Activated CD8-positive, alpha-beta T cell treated with anti-CD3 and anti-CD28 coated beads, Interleukin-2, amount 10 ng/mL, durations not matched to agents 7 days and 5 days (primary cell): ENCODE data around the gene RNF41. TPM values are rescaled to one million over a fixed set of nuclear protein-coding genes. Genes with fewer than 3 reads are reported as not detected.

Source experiments
- ATAC-seq: fragments of 150-1000 bp; cut with Tn5 transposase; one replicate; pipeline ENCODE4 v1.10.0; 2021; ENCODE audit warnings: moderate library complexity
- CTCF ChIA-PET: fragments of 350-600 bp; sonication (Branson Sonifier 250); formaldehyde crosslinking; loops from one replicate; lab custom pipeline; 2021; ENCODE audit warnings: antibody characterized with exemption; lab: Charles Lee
- POLR2A ChIA-PET: fragments of 350-600 bp; sonication (Branson Sonifier 250); formaldehyde crosslinking; loops from one replicate; lab custom pipeline; 2021; ENCODE audit warnings: antibody characterized with exemption; lab: Charles Lee
- DNase-seq: peaks from one replicate; pipeline ENCODE4 v3.0.0-alpha.2; 2020
- H3K27ac Mint-ChIP-seq: one replicate; pipeline ENCODE4 v1.8.0; 2021; ENCODE audit warnings: mild to moderate bottlenecking, mixed read lengths
- H3K27me3 Mint-ChIP-seq: one replicate; pipeline ENCODE4 v1.8.0; 2021; ENCODE audit warnings: low read depth, mixed read lengths
- H3K36me3 Mint-ChIP-seq: one replicate; pipeline ENCODE4 v1.8.0; 2021; ENCODE audit warnings: low read depth, mixed read lengths
- H3K4me1 Mint-ChIP-seq: one replicate; pipeline ENCODE4 v1.8.0; 2021; ENCODE audit warnings: low read depth, mixed read lengths
- H3K4me3 Mint-ChIP-seq: one replicate; pipeline ENCODE4 v1.8.0; 2021; ENCODE audit warnings: mild to moderate bottlenecking, mixed read lengths
- H3K9me3 Mint-ChIP-seq: one replicate; pipeline ENCODE4 v1.8.0; 2022; ENCODE audit warnings: mixed read lengths; ENCODE audit not compliant: insufficient read depth
- total RNA-seq, 2 experiments: library from RNA; stranded (reverse); gene quantifications; one replicate each; pipeline ENCODE4 v1.2.3, GENCODE V29; 2021

Gene RNF41
- total RNA-seq, 2 experiments from 2014 or later: 27.9 to 32.9 TPM

GRCh38 chr12:56152756-56153677 is 68.7 kb downstream of the RNF41 start:
- Mint-ChIP-seq H3K27ac (peak overlapping the region; percentile 99), H3K4me1 (peaks cover 62% of the 10 kb centered on the region), H3K4me3 (peak overlapping the region; percentile 92), H3K36me3 (peaks cover 25% of the 10 kb centered on the region), H3K27me3 (no peaks in the 10 kb centered on the region), H3K9me3 (no peaks in the 10 kb centered on the region)
- ChIA-PET POLR2A (interaction anchor here (0.5 to 2.9 kb wide), 5 partner anchors 14 to 71 kb away, joined by 3 to 17 read pairs (median 6); partner anchors contain the start of gene ZC3H10), CTCF (no interaction called here)
- no peak for DNase-seq
- ATAC-seq: no peak

Other genes starting within 250 kb of the RNF41 start
- 10 to 100 TPM; 51.9 to 52.9 TPM for gene RAB5B, start 247.8 kb downstream of the RNF41 start, total RNA-seq
- gene SUOX, start 224.6 kb downstream of the RNF41 start, total RNA-seq: 1 to 10 TPM; 5.8 to 6.8 TPM
- gene IKZF4, start 200.9 kb downstream of the RNF41 start, total RNA-seq: 10 to 100 TPM; 19.9 to 20.7 TPM
- 10 to 100 TPM; 25.2 to 27.2 TPM for gene RPS26, start 180.0 kb downstream of the RNF41 start, total RNA-seq
- 1 to 10 TPM; 5.4 to 5.9 TPM for gene ERBB3, start 141.8 kb downstream of the RNF41 start, total RNA-seq
- gene PA2G4, start 117.4 kb downstream of the RNF41 start, total RNA-seq: 100 to 1,000 TPM; 316 to 323 TPM
- gene RPL41, start 105.3 kb downstream of the RNF41 start, total RNA-seq: 1,000 to 10,000 TPM; 3,845 to 4,046 TPM
- 10 to 100 TPM in 1 of 2 experiments, 1 to 10 TPM in 1; 9.1 to 10.6 TPM for gene ZC3H10, start 103.7 kb downstream of the RNF41 start, total RNA-seq
- 100 to 1,000 TPM; 317 to 333 TPM for gene ESYT1, start 93.7 kb downstream of the RNF41 start, total RNA-seq
- gene MYL6B, start 69.3 kb downstream of the RNF41 start, total RNA-seq: 10 to 100 TPM; 60.0 to 60.7 TPM
- 1,000 to 10,000 TPM; 1,527 to 1,542 TPM for gene MYL6, start 63.6 kb downstream of the RNF41 start, total RNA-seq
- 100 to 1,000 TPM; 144 to 154 TPM for gene SMARCC2, start 32.4 kb downstream of the RNF41 start, total RNA-seq
- 10 to 100 TPM; 64.3 to 69.5 TPM for gene NABP2, start 2.4 kb upstream of the RNF41 start, total RNA-seq
- gene SLC39A5, start 8.1 kb upstream of the RNF41 start, total RNA-seq: under 1 TPM in 1 of 2 experiments, not detected in 1; 0.52 TPM
- gene ANKRD52, start 36.5 kb upstream of the RNF41 start, total RNA-seq: 10 to 100 TPM; 54.5 to 55.0 TPM
- gene COQ10A, start 45.0 kb upstream of the RNF41 start, total RNA-seq: 10 to 100 TPM; 19.6 to 19.7 TPM
- 100 to 1,000 TPM; 218 to 228 TPM for gene CS, start 78.4 kb upstream of the RNF41 start, total RNA-seq
- gene CNPY2, start 94.1 kb upstream of the RNF41 start, total RNA-seq: 100 to 1,000 TPM; 112 to 113 TPM
- 10 to 100 TPM; 61.8 to 63.7 TPM for gene PAN2, start 112.1 kb upstream of the RNF41 start, total RNA-seq
- gene IL23A, start 117.0 kb upstream of the RNF41 start, total RNA-seq: 1 to 10 TPM; 3.5 to 3.7 TPM
- 100 to 1,000 TPM; 193 to 194 TPM for gene STAT2, start 138.2 kb upstream of the RNF41 start, total RNA-seq
- not detected for gene APOF, start 140.9 kb upstream of the RNF41 start, total RNA-seq
- 10 to 100 TPM; 62.7 to 65.7 TPM for gene TIMELESS, start 227.5 kb upstream of the RNF41 start, total RNA-seq
- gene MIP, start 232.7 kb upstream of the RNF41 start, total RNA-seq: not detected
- gene SPRYD4, start 246.7 kb upstream of the RNF41 start, total RNA-seq: 1 to 10 TPM; 2.9 to 3.1 TPM